Activated T-cell treated with anti-CD3 and anti-CD28 coated beads for 1 hour (primary cell): ENCODE data around the gene TNS3.
"Not testable (repeated sequence)": the region's sequence is repeated elsewhere in the genome, so short reads cannot be mapped to it uniquely, and the experiment has no call there.

ENCODE experiments used
- DNase-seq: peaks from one replicate; pipeline ENCODE4 v3.0.0-alpha.2; 2020; ENCODE audit warnings: low read depth

The TNS3 gene

DNA sequence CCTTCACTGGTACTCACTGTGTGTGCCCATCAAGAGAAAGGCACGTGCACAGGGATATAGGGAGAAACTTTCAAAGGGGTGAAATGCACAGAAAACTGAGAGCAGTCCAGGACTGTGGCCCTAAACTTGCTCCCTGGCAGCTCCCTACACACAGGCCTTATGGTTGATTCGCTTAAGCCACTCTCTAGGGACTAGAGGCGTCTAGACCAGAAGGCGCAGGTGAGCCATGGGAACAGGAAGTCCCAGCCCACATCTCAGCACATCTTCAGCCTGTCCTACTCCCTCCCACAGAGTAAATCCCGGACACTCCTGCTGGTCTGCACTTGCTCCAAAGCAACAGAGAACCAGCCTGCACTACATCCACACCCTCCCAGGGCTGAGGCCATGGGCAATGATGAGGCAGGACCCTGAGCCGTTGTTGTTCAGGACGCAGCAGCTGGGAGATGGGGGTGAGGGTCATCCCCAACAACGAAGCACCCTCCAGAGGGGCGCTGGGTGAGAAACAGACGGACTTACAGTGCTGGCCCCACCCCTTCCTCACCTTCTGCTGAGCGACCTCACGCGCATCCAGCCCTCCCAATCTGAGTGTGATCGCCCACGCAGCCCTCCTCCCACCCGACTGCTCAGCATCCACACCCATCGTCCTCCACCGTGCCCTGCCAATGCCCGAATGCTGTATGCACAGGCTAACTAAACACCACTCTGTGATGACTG is 109.3 kb downstream of the TNS3 start:
- no peak for DNase-seq

DNA sequence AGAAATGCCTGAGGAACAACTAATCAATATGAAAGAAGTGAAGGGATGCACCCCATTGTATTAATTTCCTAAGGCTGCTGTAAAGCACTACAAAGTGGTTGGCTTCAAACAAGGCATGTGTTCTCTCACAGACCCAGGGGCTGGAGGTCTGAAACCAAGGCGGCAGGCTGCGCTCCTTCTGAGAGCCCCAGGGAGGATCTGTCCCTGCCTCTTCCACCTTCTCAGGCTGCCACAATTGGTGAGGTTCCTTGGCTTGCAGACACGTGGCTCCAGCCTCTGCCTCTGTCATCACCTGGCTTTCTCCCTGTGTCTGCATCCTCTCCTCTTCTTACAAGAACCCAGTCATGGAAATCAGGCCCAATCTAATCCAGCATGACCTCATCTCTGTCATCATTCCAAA is 110.1 kb downstream of the TNS3 start:
- DNase-seq, result no peak

DNA sequence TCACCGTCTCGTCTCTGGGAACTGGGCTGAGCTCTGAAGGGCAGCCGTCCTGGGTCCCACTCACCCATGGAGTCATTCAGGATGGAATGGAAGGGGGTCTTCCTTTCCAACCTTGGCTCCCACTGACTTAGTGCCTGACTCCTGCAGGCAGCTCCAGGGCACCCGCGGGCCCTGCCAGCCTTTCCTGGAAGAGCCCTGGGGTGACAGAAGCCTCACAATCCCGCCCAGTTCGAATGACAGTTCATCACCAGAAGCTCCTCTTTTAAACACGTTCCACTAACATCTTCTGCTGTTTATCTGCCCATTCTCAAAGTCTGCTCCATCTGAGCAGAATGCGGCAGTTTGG is 110.6 kb downstream of the TNS3 start:
- no peak for DNase-seq

DNA sequence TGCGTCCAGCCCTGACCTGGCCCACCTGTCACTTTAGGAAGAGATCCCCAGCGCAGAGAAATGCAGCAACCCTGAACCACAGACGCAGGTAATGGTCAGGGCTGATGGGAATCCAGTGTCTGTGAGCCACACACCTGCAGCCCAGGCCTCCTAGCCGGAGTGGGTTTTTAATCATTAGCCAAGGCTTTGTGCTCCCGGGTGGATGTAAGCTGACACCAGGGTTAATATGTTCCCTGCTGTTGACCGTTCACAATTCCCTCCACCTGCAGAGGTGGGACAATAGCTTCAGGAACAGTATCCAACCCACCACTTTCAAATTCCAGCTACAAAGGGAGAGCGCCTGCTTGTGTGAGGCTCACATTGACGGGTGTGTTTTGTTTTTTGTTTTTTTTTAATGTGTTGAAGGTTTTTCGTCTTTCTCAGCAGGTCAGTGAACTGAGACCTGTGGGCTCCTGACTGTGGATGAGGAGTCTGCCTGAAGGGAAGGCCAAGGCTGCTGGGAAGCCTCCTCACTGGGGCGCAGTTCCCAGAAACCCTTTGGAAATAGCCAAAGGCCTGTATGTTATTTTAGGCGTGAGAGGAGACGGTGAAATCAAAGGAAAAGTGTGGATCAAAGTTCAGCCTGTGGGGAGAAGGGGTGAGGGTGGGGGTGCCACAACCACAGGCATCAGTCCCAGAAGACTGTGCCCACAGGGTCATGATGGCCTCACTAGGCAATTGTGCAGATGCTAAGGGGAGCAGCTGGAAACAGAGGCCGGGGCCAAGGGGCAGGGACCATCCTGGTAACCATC is 111.1 kb downstream of the TNS3 start:
- DNase-seq, result no peak

DNA sequence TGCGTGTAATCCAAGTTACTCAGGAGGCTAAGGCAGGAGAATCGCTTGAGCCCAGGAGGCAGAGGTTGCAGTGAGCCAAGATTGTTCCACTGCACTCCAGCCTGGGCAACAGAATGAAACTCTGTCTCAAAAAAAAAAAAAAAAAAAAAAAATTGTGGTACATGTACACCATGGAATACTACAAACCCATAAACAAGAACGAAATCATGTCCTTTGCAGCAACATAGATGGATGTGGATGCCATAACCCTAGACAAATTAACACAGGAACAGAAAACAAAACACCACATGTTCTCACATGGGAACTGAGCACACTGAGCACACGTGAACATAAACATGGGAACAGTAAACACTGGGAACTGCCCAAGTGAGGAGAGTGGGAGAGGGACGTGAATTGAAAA is 112.1 kb downstream of the TNS3 start:
- DNase-seq, result not testable (repeated sequence)

DNA sequence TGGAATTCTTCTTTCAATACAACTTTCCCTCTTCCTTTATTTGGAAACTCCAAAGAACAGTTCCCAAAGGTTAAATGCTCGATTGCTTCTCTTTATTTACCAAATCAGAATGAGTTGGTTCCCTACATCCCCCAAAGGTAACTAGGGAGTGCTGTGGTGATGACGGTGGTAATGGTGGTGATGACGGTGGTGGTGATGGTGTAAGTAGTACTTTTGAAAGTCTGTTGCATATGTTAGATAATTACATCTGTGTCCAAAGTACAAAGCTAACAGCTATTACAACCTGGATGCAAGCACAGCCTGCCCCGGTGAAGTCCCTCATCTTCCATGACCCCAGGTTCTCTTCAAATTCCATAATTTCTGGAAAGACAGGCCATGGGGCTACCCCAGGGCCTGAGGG is 115.1 kb downstream of the TNS3 start:
- DNase-seq, result no peak

DNA sequence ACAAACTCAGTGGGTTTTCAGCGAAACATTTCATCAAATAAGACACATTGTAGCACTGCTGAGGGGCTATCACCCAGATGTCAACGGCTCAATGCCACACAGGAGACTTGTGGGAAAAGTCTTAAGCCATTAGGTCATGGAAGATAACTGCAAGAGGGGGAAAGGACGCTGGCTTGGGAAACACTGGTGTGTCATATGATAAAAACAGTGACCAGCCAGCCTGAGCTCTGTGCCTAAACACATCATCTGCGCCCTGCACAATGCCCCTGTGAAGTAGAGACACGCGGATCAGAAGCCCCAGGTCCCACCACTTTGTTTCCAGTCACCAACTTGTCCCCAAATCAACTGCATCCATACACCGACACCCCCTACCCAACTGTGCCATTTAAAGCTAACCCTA is 116.7 kb downstream of the TNS3 start:
- no peak for DNase-seq

DNA sequence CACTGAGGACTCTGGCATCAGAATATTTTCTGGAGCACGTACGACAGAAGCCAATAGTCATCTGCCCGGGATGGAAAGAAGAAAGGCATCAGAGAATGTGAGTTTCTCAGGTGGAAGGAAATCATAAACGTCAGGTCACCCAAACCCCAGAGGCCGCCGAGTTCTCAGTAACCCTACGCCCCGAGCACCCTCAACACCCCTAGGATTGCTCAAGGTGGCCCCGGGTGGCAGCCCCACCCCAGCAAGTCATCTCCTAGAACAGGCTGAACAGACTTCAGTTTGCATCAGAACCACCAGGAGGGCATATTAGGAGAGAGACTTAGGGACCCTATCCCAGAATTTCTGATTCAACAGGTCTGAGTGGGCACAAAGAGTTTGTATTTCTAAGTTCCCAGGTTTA is 117.6 kb downstream of the TNS3 start:
- DNase-seq, result no peak

DNA sequence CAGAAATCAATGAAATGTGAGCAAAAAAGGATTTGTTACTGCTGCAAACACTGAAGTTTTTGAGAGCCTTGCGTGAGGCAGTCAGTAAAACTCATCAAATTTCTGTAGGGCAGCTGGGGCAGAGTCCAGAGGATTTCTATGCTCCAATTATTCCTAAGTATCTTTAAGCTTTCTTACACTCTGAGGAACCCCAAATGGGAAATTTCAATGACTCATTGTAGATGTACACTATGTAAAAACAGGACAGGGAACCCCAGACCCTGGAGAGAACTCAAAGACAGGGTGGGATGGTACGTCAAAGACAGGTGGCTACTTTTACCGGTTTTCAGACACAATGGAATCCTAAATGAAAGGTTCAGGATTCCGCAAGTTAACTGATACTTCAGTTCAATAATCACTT is 120.2 kb downstream of the TNS3 start:
- DNase-seq, result no peak

DNA sequence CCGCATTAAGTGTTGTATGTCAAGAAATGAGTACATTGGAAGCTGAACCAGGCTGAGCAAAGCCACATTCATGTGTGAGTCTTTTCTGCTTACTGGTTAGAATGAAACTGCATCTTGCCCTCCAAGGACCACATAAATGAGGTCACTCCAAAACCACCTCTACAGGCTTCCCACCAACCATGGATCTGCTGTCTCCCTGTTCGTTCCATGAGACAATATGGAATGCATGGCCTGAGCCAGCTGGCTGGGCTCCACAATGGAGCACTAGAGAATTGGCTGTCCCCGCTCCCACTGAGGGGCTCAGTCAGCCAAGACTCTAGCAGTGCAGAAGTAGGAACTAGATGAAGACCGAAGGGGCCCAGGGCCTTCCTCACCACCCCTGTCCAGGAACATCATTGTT is 120.8 kb downstream of the TNS3 start:
- DNase-seq, result no peak

DNA sequence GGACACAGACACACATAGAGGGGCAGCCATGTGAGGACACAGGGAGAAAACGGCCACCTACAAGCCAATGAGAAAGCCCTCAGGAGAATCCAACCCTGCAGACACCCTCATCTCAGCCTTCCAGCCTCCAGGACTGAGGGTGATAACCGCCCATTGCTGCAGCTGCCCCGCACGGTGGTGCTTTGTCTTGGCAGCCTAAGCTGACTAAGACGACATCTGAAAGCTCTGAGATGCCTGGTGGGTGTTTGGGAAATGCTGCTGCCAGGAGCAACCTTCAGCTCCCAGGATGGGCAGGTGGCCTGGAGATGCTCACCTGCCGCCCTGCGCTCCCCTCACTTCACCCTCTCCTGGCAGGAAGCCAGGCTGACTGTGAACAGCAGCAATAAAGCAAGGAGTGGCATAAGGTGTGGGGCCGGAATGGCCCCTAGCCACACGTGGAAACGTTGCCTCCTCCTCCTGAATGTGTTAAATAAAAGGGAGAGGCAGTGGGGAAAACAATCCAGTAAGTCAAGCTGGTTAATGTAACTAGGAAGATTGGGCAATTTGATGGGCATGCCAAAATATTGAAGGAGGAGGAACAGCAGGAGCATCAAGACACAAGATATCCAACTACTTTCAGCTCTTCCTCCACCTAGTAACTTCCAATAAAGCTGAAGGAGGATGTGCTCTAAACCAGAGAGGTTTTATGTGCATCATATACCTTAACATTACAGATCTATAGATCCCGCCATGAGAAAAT is 121.5 kb downstream of the TNS3 start:
- no peak for DNase-seq

DNA sequence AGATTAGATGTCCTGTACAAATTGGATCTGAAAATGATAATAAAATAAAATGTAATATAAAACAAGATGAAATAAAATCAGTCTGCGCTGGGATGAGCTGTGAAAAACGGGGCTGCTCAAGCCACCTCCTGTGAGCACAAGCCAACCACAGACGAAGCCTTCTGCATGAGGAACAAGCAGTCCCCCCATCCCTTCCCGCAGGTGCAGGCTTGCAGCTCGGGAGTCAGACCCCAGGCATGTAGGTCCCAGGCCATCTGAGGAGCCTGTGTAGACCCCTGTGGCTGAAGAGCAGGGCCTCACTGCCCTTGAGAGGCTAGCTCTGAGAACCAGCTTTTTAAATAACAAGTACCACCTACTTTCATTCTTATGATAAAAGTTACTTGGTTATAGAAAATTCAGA is 123.4 kb downstream of the TNS3 start:
- DNase-seq, result no peak

DNA sequence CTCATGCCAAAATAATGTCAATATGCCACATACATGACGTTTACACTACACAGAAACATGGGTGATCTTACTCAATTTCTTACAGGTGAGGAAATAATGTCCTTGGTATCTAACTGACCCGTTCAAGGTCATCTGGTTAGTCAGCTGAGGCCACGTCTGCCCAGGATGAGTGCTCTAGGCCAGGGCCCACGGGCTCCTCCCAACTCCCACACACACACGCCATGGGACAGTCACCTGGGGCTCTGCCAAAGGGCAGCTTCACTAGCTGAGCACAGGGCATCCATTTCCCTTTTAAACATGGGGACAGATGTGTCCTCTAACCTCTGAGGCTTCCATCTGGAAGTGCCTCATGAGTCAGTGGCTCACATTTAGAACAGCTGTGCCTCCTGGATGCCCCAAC is 123.9 kb downstream of the TNS3 start:
- no peak for DNase-seq

DNA sequence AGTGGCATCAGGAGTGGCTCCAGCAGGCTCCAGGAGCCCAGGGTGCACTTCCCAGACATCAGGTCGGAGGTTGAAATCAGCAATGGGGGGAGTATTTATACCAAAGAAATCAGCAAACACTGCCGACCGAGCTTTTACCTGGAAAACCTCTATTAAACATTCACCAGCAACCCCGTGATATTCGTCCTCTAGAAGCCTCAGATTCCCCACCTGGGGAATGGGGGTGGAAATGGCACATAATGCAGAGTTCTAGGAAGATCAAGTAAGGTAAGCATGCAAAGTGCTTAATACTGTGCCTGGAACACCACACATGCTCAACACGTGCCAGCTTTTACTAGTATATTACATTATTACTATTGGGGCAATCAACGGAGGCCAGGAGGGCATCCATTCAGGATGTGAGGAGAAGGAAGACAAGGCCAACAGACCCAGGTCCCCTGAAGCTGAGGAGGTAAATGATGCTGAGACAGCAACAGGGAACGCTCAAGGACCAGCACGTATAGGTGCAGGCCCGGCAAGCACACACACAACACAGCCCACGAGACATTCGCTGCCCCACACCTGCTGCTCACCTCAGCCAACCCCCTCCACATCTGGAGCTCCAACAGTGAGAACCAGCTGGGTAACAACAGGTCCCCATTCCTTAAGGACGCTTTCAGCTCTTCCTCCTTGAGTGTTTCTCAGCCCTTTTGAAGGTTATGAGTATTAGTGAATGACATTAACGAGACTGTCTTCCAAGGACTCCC is 125.5 kb downstream of the TNS3 start:
- no peak for DNase-seq

DNA sequence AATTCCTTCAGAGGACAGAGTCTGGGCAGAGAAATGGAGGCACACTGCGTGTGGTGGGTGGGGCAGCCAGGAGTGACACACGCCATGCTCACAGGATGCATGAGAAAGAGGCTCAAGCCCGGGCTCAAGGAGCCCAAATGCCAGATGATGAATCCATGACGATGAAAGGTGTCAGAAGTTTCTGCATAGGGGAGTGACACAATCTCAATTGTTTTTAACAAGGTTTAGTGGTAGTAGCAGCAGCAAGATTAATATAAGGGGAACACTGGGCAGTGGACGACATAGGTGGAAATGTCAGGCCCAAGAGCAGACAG is 126.1 kb downstream of the TNS3 start:
- DNase-seq, result no peak

DNA sequence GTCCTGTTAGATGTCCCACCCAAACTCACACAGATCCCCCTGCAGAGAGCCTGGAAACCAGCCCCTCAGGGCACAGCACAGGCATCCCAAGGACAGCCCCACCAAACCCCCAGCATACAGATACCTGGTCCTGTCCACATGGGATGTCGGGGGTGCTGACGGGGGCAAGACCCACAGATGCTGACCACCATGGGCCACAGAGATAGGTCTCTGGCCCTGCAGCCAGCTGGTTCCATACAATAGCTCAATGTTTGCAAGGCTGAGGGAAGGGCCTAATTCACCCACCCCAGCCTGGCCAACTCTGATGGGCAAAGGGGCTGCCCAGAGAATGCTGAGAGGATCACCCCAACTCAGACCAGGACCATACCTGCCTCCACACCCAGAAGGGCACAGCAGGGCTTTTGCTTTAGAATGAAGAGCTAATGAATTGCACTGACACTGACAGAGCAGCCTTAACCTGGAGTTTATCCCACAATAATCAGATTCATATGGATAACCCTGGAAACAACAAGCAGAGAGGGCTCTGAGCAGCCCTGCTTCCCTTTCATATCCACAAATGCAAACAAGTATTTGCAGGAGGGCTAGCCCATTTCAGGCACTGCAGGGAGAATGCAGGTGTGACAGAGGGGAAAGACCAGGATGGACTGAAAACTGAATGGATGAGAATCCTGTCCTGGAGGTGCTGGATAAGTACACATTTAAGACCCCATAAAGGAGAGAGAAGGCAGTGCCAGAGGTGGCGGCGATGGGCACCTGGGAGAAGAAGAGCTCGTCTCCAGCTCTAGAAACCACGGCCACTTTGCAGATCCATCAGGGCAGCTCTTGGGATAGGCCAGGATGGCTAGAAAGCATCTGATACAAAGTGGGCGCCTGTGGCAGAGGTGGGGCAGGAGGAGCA is 126.7 kb downstream of the TNS3 start:
- DNase-seq, result no peak

DNA sequence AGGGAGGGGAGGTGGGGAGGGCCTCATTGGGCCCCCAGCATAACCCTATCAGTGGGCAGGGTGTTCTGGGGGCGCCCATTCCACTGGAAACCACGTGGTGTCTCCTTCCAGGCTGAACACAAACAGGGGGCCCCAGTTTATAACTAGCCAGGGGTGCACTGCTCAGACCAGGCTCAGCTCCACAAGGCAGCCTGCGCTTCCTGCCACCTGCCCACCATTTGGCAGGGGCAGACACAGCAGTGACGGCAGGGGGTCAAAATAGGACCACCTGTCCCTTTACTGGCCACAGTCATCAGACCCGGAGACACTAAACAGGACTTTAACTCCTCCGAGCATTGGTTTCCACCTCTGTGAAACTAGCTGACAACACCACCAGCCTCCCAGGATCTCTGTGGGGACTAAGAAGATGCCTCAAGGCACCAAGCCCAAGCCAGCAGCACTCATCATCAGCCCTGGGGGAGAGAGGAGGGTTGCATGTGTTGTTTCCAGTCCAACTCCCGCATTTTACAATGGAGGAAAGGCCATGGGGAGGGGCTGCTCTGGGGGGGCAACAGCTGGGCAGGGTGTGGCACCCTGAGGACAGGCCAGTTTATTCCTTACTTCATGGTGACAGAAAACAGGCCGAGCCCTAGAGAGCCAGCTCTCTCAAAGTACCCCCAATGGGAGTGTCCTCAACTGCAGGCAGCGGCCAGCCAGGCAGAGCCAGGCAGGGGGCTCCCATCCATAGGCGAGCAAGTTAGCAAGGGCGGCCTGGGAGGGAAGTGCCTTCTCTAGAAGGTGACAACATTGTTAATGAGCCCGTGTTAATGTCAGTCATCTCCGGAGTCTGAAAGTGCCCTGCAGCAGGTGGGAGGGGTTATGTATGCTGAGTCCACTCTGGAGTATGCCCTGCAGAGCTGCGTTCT is 127.6 kb downstream of the TNS3 start:
- no peak for DNase-seq

DNA sequence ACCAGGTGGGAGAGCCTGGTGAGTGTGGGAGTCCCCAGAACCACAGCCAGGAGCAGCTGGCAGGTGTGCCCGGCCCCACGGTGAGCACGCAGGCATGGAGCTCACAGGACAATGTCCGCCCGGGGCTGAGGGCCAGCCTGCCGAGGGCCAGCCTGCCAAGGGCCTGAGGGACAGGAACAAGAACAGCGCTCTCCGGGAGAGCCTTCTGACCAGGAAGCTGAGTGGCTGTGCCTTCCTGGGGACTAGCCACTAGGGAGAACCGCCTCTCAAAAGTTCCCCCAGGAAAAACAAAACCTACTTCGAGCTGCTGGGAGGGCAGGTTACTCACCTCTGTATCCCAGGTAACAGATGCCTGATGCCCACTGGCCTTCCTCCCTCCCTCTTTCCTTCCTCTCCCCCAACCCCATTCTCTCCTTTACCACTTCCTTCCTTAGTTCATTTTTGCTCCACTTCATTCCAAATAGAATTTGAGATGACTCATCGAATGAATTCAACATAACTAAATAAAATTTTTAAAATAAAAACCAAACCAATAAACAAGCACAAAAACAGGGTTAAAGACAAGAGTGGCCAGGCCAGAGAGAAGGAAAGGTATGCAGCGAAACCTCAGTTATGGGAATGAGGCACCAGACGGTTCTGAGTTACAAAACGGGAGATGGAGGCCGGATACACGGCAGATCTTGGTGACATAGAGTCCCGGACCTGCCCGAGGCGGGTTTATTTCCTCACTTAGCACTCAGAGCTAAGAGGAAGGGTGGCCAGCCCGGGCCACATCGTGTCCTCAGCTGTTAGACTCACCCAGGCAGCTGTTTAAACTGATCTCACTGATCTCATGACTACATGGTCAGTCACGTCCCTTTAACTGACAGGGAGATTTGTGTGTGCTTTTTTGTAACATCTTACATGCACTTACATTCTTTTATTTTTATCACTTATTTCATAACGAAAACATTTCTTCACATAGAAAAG is 128.5 kb downstream of the TNS3 start:
- no peak for DNase-seq

DNA sequence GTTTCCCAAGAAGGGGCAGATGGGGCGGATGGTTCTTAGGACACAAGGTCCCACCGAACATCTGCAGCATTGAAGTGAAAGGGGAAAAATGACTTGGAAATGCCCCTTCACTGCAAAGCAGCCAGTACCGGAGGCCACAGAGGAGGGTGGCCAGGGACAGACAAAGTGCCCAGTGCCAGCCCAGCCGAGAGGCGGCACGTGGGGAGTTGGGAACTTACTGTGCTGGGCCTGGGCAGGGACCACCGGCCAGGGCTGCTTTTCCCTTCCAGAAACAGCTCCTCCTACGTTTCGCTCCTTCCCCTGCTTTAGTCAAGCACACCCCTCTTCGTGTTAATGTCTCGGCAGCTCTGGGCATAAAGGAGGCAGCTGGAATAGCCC is 129.2 kb downstream of the TNS3 start:
- DNase-seq, result no peak
